Measurements from ENCODE around the gene PLA2G4D.
"Not testable (repeated sequence)": the region's sequence is repeated elsewhere in the genome, so short reads cannot be mapped to it uniquely, and the experiment has no call there.

PLA2G4D gene

GRCh38 chr15:42121682-42122081, 27.3 kb upstream of the PLA2G4D start:
- DNase-seq (ENCODE audit: low spot score): no peak

DNA sequence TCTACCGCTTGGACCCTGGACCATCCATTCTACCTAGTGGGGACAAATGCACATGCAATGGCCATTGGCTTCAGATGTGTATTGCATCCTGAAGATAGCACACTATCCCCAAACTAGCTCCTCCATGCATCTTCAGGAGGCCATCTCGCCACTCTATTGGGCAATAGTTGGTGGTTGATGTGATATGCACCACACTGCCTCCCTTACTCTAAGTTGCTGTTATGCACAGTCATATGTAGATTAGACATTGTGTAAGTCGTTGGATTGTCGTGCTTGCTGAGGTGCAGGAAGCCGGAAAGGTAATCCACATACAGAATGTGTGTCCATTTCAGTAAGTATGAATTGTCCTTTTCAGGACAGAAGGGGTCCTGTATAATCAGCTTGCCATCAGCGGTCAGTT, 26.7 kb upstream of the PLA2G4D start:
- DNase-seq (ENCODE audit: low spot score): no peak

DNA sequence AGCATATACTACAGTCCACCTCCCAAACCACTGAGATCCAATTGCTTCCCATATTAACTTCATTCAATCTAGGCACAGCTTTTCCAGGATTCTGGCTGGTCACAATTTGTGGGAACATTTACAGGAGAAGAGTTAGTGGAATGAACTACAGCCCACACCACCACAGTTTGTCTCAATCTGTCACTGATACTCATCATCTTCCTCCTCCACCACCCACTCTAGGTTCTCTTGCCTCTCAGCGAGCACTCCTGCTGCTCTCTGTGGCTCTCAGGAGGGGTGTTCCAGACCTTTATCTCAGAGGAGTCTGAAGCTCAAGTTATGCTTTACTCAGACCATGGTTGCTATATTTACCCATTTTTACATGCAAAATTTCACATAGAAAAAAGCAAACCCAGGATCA, 25.9 kb upstream of the PLA2G4D start:
- no peak for DNase-seq (ENCODE audit: low spot score)

DNA sequence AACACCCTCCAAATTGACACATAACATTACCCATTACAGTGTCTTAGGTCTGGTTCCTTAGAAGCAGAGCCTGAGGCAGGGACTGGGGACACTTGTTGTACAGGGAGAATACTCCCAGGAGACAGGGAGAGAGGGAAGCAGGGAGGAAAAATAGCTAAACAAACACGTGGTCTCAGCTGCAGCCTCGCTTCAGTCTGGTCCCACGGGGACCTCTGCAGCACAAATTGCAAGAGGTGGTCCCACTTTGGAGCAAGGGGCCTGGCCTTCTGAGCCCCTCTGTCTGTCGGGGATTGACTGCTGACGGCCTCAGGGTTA, 25.0 kb upstream of the PLA2G4D start:
- no peak for DNase-seq (ENCODE audit: low spot score)

GRCh38 chr15:42118650-42119445, 24.5 kb upstream of the PLA2G4D start:
- DNase-seq (ENCODE audit: low spot score): no peak

- DNase-seq (ENCODE audit: low spot score): no peak
These were observed 17.6 kb upstream of the PLA2G4D start for GRCh38 chr15:42111924-42112323.

GRCh38 chr15:42110367-42110766, 16.0 kb upstream of the PLA2G4D start:
- DNase-seq (ENCODE audit: low spot score): no peak

DNA sequence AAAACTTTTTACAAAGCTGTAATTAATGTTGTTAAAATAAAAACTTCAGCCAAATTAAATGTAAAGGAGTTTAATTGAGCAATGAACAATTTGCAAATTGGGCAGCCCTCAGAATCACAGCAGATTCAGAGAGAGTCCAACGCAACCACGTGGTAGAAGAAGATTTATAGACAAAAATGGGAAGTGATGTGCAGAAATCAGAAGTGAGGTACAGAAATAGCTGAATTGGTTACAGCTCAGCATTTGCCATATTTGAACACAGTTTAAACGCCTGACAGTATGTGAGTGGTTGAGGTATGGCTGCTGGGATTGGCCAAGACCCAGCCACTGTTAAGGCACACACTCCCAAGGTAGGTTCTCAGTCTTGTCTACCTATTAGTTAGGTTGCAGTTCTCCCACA, 14.4 kb upstream of the PLA2G4D start:
- DNase-seq (ENCODE audit: low spot score): no peak

GRCh38 chr15:42108189-42108588, 13.8 kb upstream of the PLA2G4D start:
- no peak for DNase-seq (ENCODE audit: low spot score)

DNA sequence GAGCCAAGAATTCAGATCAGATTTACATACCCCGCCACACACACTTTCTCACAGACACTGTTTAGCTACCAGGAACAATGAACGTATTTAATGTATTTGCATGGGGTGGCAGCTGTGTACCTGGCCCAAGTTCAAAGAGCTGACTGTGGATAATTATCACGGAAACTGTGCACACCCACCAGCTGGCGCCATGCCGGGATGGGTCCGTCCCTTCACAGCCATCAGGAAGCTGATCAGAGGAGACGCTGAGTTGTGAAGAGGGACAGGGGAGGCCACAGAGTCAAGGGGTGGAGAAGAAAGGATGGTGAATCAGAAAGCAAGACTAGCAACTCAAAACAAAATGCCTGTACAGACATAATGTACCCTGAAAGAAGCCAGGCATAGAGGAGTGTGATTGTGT, 13.1 kb upstream of the PLA2G4D start:
- DNase-seq (ENCODE audit: low spot score): no peak

DNA sequence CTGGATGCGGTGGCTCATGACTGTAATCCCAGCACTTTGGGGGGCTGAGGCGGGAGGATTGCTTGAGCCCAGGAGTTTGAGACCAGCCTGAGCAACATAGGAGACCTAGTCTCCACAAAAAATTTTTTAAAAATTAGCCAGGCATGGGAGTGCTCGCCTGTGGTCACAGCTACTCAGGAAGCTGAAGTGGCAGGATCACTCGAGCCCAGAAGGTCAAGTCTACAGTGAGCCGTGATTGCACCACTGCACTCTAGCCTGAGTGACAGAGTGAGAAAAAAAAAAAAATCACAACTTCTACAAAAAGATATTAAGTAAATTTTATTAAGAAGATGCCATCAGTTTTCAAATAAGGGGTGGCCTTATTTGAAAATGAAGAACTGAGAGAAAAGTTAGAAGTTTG, 11.9 kb upstream of the PLA2G4D start:
- no peak for DNase-seq (ENCODE audit: low spot score)

DNA sequence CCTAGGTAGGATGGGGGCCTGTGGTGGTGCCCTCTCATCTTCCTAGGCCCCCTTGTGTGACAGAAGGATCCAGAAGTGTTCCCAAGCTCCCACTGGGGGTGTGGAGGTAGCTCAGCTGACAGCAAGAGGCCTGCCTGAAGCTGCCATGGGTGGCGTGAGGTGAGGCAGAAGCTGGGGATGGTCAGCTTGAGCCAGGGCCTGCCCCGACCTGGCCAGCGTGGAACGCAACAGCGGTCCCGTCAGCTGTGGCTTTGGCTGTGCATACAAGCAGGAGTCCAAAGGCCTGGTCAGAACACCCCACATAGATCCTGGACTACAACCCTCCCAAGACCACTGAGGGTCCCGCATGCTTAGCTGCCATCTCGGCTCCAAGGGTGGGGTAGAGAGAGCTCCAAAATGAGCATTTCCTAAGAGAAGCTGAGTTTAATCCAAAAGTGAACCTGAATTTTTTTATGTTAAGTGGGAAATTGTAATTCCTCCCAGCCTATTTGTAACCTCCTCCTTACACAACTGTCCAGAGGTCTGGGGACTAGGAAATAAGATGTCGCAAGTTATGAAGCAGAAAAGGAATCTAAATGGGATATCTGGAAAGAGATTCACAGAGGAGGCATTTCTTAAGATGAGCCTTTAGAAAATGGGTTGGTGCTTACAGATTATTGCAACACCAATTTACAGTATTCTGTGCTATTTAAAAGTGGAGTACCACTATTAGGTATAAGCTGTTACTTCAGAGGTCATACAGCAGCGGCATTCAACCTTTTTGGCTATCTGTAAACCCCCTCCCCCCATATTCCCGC, 9.9 kb upstream of the PLA2G4D start:
- no peak for DNase-seq (ENCODE audit: low spot score)

DNA sequence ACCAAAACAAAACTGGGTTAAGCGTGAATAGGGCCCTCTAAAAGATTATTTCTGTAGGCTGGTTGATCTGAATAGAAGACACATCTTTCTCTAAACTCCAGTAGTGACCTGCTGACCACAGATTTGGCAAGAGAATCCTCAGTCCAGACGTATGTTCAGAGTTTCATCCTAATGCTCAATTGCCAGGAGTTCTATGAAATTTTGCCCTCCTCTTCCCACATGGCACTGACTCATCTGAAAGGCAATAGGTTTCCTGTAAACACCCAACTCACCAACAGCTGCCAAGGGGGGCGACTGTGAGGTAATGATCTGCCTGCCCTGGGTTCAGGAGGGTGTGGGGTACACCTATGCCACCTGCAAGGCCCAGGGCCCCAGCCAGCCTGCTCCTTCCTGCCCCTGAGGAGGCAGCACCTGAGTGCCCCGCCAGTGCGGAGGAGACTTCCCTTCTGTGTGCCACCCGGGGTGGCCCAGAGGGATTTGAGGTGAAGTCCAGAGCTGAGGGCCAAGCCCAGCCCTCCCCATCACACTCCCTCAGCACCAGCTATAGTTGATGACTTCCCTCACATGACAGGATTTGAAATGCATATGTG, 8.4 kb upstream of the PLA2G4D start:
- DNase-seq (ENCODE audit: low spot score): no peak

DNA sequence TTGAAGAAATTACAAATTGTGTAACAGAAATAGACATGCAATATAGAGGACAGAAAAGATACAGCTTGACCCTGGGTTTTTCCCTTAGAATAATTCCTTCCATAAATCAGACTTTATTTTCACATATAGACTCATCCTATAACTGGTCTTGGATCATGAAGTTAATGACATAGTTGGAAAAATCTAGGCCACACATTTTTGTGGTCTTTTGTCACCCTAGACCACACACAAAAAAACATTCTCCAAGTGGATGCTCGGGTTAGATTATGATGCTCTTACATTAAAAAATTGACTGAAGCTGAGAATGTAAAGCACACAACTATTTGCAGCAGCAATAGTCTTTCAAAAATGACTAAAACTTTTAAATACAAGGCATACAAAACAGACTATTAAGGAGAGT, 7.5 kb upstream of the PLA2G4D start:
- no peak for DNase-seq (ENCODE audit: low spot score)

GRCh38 chr15:42100021-42100800, 5.8 kb upstream of the PLA2G4D start:
- DNase-seq (ENCODE audit: low spot score): no peak

DNA sequence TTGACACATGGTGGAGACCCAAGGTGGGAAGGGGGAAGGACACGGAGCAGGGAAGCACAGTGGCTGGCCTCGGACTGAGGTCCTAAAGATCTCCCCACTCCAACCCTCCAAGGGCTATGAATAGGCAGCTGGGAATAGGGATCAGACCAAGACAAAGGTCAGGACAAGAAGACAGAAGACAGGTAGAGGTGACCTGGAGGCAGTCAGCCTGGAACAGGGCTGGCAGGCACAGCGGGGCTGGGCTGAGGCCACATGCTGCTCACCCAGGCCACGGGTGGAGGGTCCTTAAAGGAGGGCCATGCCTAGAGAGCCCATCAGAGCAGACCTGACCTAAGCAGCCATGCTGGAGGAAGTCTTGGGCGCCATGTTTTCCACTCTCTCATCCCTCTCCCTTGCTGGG, 2.7 kb upstream of the PLA2G4D start:
- DNase-seq (ENCODE audit: low spot score): no peak

DNA sequence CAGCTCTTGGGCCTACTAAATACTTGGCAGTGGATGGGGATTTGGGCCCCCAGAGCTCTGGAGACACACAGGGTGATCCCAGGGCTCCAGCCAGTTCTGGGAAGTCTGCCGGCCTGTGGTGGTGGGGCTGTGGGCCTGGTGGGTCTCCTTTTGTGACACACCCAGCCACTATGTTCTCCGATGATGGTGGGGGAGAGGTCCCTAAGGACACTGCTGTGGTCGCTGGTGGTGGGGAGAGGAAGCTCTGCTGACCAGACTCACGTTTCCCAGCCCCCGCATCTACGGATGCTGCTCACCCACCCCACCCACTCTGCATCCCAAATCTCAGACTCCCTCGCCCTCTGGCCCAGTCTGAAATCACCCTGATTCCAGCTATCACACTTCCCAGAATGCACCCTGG, 396 bp downstream of the PLA2G4D start:
- no peak for DNase-seq (ENCODE audit: low spot score)

GRCh38 chr15:42092398-42093318, 1.7 kb downstream of the PLA2G4D start:
- no peak for DNase-seq (ENCODE audit: low spot score)

DNA sequence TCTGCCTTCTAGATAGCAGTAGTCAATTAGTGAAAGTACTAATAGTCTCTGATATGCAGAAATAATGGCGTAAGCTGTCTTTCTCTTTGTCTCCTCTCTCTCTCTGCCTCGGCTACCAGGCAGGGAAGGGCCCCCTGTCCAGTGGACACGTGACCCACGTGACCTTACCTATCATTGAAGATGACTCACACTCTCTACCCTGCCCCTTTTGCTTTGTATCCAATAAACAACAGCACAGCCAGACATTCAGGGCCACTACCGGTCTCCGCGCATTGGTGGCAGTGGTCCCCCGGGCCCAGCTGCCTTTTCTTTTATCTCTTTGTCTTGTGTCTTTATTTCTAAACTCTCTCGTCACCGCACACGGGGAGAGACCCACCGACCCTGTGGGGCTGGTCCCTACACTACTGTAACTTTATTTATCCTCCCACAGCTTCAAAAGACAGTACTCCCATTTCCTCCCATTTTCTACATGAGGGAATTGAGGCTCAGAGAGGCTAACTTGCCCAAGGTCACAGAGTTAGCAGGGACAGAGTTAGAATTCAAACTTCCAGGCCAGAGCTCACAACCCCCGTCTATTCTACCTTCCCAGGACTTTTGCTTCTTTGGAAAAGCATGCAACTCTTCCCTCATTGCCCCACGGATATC, 2.5 kb downstream of the PLA2G4D start:
- not testable (repeated sequence) for DNase-seq (ENCODE audit: low spot score)

DNA sequence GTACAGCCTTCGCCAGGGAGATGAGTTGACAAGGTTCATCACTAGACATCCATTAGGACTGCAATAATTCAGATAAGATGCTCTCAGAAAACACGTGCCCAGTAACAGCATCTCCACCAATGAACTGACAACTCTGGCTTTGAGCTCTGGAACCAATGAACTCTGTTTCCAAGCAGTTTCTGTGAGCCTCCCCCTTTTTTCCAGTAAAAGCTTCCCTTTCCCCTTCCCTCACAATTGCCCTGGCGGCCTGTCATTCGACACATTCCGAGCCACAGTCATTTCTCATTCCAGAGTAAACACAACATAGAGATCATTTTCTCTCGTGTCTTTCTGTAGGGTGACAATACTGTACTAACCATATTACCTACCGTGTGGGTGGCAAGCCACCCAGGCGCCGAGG, 3.6 kb downstream of the PLA2G4D start:
- DNase-seq (ENCODE audit: low spot score): no peak

- no peak for DNase-seq (ENCODE audit: low spot score)
These were observed 4.0 kb downstream of the PLA2G4D start for GRCh38 chr15:42090370-42090769.

All from left forelimb (tissue), 1 donor.